AG04449 (cell line): ENCODE results near the gene RBM6.
"Not testable (repeated sequence)": the region's sequence is repeated elsewhere in the genome, so short reads cannot be mapped to it uniquely, and the experiment has no call there.

Experiments
- CTCF ChIA-PET: fragments of 350-600 bp; formaldehyde crosslinking; extraction: SDS; loops from one replicate; lab custom pipeline; 2021; ENCODE audit warnings: antibody characterized with exemption; lab: Yijun Ruan, JAX
- POLR2A ChIA-PET: fragments of 400-600, 350-600 bp; formaldehyde crosslinking; extraction: SDS; loops from one replicate; lab custom pipeline; 2020; ENCODE audit warnings: antibody characterized with exemption, inconsistent platforms; lab: Yijun Ruan, JAX
- DNase-seq: peaks from one replicate; pipeline ENCODE4 v3.0.0-alpha.2; 2010; ENCODE audit warnings: low read depth, low spot score
- H3K4me3 ChIP-seq: 2 replicates; pipeline ENCODE4 v1.5.1; 2011; ENCODE audit warnings: low read depth, mild to moderate bottlenecking, control low read depth, low read length
- TF ChIP-seq, protein P1 (sequence below): IDR thresholded peaks from one replicate; pipeline ENCODE4 v1.5.1; 2011; ENCODE audit warnings: mild to moderate bottlenecking, moderate library complexity, low read length, control low read depth, inconsistent platforms; ENCODE audit not compliant: insufficient read depth; ENCODE audit errors: missing control alignments

The RBM6 gene

DNA sequence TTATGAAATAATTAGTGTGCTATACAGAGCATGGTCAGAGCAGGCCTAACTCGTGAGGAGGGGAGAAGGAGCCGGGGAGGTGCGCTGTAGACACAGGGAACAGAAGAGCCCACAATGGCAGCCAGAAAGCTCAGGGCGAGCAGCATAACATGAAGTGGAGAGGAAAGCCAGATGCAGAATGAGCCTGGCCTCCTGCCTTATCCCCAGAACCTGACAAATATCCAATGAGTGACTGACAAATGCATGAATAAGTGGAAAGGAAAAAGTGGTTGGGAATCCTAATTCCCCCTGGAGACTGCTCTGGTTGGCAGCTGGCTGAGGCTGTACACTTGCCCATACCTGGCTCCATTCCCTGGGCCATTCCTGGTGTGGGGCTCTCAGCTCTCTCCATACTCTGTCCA lies 27.1 kb upstream of the RBM6 start:
- TF ChIP-seq, protein P1, sequence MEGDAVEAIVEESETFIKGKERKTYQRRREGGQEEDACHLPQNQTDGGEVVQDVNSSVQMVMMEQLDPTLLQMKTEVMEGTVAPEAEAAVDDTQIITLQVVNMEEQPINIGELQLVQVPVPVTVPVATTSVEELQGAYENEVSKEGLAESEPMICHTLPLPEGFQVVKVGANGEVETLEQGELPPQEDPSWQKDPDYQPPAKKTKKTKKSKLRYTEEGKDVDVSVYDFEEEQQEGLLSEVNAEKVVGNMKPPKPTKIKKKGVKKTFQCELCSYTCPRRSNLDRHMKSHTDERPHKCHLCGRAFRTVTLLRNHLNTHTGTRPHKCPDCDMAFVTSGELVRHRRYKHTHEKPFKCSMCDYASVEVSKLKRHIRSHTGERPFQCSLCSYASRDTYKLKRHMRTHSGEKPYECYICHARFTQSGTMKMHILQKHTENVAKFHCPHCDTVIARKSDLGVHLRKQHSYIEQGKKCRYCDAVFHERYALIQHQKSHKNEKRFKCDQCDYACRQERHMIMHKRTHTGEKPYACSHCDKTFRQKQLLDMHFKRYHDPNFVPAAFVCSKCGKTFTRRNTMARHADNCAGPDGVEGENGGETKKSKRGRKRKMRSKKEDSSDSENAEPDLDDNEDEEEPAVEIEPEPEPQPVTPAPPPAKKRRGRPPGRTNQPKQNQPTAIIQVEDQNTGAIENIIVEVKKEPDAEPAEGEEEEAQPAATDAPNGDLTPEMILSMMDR: no peak
- no peak for DNase-seq
- ChIA-PET POLR2A (no interaction called here), CTCF (no interaction called here)
- no peak overlapping the region for H3K4me3 ChIP-seq

DNA sequence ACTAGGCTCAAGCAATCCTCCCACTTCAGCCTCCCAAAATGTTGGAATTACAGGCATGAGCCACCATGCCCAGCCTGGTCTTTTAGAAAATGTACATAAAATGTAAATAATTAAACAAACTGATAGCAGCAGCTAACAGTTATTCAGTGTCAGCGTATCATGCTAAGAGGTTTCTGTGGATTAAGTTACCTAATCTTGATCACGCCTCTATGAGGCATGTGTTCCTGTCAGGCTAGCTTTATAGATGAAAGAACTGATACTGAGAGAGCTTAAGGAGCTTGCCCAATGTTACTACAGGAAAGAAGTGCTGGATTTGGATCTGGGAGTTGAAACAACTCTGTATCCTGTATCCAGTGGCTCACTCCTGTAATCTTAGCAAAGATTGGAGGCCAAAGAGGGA lies 25.0 kb upstream of the RBM6 start:
- CTCF ChIA-PET: interaction anchor here (1.1 to 3.5 kb wide), 4 partner anchors 10 to 76 kb away, joined by 5 to 22 read pairs (median 8); partner anchors contain the start of gene MON1A

DNA sequence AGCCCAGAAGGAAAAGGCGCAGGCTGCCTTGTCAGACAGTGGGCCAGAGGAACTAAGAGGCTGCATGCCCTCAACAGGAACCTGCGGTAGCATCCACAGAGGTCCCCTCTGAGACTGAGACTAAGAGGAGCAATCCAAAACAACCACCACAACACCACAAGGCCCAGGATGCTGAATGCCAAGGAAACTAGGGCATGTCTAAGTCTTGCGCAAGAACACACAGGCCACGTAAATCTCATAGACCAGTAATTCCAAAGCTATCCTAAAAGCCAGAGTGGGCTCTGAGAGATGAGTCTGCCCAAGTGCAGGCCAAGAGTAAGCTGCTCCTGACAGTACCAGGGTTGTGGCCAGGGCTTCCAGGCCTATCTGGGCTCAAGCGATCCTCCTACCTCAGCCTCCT lies 23.3 kb upstream of the RBM6 start:
- H3K4me3 ChIP-seq: no peak overlapping the region
- TF ChIP-seq, protein P1: no peak
- no peak for DNase-seq
- ChIA-PET POLR2A (no interaction called here), CTCF (interaction anchor here (2.8 to 3.5 kb wide), 3 partner anchors 8 to 12 kb away, joined by 9 to 22 read pairs (median 22); partner anchors contain the start of gene MON1A)

More for the DNA sequence above, 25.0 kb upstream of the RBM6 start:
- POLR2A ChIA-PET: interaction anchor here (0.7 kb wide), 1 partner anchor 15 kb away, joined by 3 read pairs; the partner anchor contains the start of gene MON1A
- H3K4me3 ChIP-seq: no peak overlapping the region
- DNase-seq: no peak
- TF ChIP-seq, protein P1: no peak

DNA sequence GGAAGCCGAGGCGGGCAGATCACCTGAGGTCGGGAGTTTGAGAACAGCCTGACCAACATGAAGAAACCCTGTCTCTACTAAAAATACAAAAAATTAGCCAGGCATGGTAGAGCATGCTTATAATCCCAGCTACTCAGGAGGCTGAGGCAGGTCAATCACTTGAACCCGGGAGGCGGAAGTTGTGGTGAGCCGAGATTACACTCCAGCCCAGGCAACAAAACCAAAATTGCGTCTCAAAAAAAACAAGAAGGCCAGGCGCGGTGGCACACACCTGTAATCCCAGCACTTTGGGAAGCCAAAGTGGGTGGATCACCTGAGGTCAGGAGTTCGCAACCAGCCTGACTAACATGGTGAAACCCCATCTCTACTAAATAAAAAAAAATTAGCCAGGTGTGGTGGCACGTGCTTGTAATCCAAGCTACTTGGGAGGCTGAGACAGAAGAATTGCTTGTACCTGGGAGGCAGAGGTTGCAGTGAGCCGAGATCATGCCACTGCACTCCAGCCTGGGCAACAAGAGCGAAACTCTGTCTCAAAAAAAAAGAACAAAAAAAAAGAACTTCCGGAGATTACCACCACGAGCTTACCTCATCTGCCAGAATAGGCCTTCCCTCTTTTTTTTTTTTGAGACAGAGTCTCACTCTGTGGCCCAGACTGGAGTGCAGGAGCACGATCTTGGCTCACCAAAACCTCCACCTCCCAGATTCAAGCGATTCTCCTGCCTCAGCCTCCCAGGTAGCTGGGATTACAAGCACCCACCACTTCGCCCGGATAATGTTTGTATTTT lies 22.0 kb upstream of the RBM6 start:
- not testable (repeated sequence) for DNase-seq, H3K4me3 ChIP-seq
- CTCF ChIA-PET: interaction anchor here (0.8 to 3.4 kb wide), 4 partner anchors 10 to 79 kb away, joined by 3 to 22 read pairs (median 9); partner anchors contain the start of gene MON1A
- POLR2A ChIA-PET: interaction anchor here (0.6 kb wide), 1 partner anchor 448 kb away, joined by 4 read pairs; the partner anchor contains the start of gene DAG1

DNA sequence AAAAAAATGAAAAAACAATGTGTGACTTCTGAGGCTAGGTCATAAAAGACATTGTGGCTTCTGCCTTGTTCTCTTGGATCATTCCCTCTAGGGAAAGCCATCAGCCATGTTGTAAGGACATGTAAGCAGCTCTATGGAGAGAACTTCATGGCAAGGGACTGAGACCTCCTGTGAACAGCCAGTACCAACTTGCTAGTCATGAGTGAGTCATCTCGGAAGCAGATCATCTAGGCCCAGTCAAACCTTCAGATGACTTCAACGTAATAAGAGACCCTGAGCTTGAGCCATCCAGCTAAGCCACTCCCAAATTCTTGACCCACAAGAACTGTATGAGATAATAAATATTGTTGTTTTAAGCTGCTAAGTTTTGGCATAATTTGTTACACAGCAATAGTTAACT lies 15.3 kb upstream of the RBM6 start:
- POLR2A ChIA-PET: interaction anchor here (2.0 kb wide), 1 partner anchor 15 kb away, joined by 8 read pairs; the partner anchor contains the start of gene RBM6
- TF ChIP-seq, protein P1: no peak
- CTCF ChIA-PET: interaction anchor here (1.4 to 1.8 kb wide), 3 partner anchors 9 to 122 kb away, joined by 4 to 9 read pairs (median 4); partner anchors contain the start of gene INKA1
- no peak for DNase-seq
- no peak overlapping the region for H3K4me3 ChIP-seq

DNA sequence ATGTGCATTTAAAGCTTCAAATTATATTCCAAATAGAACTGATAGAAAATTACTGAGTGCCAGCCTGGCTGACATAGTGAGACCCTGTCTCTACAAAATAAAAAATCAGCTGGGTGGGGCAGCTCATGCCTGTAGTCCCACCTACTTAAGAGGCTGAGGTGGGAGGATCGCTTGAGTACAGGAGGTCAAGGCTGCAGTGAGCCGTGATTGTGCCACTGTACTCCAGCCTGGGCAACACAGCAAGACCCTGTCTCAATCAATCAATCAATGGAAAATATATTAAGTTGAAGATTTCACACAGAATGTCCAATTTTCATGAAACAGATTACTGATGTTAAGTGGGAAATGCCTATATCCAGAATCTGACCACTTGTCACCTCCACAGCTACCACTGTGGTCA lies 14.5 kb upstream of the RBM6 start:
- no peak overlapping the region for H3K4me3 ChIP-seq
- DNase-seq: no peak
- ChIA-PET CTCF (interaction anchor here (1.4 to 1.8 kb wide), 3 partner anchors 10 to 122 kb away, joined by 4 to 9 read pairs (median 4); partner anchors contain the start of gene INKA1), POLR2A (interaction anchor here (2.0 kb wide), 1 partner anchor 15 kb away, joined by 8 read pairs; the partner anchor contains the start of gene RBM6)
- TF ChIP-seq, protein P1: no peak
